GM19193 (cell line): Measurements from ENCODE around the gene PNMA8C.

ENCODE experiments used
- POLR2A ChIP-seq: IDR thresholded peaks from 4 replicates; pipeline ENCODE4 v1.6.1; 2011; ENCODE audit not compliant: insufficient read depth, insufficient read length; ENCODE audit errors: extremely low read depth

Gene PNMA8C

GRCh38 chr19:46404753-46405468 is 23.8 kb downstream of the PNMA8C start:
- TF ChIP-seq POLR2A, result no peak

DNA sequence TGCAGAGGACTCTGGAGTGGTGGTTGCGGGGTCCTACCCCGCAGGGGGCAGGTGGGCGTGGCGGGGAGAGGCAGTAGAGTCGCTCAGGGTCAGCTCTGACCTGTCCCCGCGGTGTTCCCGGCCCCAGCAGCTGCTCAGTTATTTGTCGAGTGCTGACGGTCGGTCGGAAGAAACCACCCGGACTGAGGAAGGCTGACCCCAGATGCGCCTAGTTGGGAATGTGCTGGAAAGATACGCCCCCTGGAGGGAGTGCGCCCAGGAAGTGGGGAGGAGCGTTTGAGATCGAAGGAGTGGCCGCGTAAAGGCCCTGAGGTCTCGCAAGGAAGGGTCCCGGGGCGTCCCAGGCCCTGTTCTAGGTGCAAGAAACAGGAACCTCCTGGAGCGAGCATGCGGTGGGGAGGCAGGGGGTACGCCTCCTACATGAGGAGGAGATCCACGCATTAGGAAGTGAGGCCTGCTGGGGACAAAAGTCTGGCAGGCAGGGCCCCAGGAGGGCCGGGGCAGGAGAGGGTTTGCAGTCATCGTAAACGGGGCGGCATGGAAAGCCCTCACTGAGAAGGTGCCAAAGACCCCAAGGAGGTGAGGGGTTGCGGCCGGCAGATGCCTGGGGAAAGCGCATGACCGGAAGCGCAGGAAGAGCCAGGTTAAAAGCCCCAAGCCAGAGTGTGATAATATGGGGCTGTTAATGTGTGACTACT is 24.5 kb downstream of the PNMA8C start:
- no peak for TF ChIP-seq POLR2A

GRCh38 chr19:46402725-46403124 is 26.0 kb downstream of the PNMA8C start:
- no peak for TF ChIP-seq POLR2A

DNA sequence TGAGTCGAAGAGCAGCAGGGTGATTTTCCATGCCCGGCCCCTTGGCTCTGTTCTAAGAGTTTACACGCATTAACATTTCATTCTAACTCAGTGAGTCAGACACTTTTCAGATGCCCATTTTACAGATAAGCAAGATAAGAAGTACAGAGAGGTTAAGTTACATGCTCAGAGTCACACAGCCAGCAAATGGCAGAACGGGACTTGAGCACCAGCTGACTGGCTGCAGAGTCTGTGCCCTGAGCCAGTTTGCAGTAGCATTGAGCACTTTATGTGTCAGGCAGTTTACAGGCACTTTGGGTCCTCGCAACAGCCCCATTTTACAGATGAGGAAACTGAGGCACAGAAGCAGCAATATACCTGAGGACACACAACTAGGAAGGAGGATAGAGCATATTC is 34.3 kb downstream of the PNMA8C start:
- no peak for TF ChIP-seq POLR2A

DNA sequence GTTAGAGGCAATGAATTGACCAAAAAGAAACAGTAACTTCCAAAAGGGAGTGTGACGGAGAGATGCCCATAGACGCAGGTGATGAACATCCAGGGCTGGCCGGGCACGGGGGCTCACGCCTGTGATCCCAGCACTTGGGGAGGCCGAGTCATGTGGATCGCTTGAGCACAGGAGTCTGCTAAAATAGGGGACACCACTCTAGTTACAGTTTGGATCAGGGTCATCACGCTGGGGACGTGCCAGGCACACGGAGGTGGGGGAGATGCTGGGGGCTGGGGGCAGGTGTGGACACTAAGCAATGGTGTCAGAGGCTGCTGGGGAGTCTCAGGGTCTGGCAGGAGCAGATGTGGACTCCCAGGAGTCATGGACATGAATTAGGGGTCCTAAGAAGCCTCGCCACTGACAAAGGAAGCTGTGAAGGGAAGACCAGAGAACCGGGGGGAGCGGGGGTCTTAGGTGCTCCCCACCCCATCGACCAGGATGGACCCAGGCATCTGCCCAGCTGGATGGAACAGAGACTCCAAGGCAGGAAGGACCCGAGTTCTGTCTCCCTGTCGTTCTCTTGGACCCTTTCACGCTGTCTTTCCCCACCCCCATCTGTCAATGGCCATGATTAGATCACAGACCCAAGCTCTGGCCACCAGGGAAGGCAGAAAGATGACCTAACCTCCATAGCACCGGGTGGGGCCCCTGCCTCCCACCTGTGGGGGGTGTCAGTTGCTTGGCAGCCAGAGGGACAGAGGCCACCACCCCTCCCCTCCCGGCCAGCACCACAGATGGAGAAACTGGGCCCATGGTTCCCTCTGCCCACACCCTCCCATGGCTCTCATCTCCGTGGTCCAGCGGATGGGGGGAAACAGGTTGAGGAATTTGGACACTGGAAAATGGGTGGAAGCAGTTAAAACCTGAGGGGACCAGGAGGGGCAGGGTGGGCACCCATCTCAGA is 35.0 kb downstream of the PNMA8C start:
- no peak for TF ChIP-seq POLR2A

DNA sequence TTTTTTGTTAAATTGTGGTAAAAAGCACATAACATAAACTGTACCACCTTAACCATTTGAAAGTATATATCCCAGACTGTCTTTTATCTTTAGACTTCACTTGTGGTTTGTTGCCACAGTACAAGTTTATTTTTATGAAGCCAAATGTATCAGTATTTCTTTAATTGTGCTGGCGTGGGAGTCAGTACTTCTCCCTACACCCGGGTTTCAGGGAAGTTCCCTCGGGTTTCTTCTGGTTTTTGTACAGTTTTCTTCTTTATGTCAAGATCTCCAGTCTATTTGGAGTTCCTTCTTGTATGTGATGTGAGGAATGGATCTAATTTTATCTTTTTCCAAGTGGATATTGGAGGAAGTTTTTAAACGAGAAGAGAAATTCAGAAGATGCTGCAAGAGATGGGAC is 35.9 kb downstream of the PNMA8C start:
- no peak for TF ChIP-seq POLR2A

- no peak for TF ChIP-seq POLR2A
Measured at GRCh38 chr19:46392252-46392801, 36.4 kb downstream of the PNMA8C start.

- TF ChIP-seq POLR2A, result no peak
Measured at GRCh38 chr19:46391296-46392251, 37.2 kb downstream of the PNMA8C start.

DNA sequence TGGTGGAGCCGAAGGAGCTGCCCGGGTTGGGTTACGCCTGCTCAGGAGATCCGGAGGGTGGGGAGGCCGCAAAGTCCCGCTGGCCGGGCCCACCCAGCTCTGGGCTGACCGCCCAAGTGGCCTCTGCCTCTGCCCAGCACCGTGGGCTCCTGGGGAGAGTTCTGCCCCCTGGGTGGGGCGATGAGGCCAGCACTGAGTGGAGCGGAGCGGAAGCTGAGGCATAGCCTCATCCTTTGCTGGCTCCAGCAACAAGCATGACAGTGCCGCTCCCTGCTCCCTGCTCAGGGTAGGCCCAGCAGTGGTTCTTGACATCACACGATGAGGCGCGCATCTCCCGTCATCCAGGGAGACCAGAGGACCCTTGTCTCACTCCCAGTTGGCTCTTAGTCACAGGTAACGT is 37.9 kb downstream of the PNMA8C start:
- no peak for TF ChIP-seq POLR2A

GRCh38 chr19:46390121-46390858 is 38.4 kb downstream of the PNMA8C start:
- TF ChIP-seq POLR2A, result no peak

GRCh38 chr19:46388311-46389095 is 40.2 kb downstream of the PNMA8C start:
- no peak for TF ChIP-seq POLR2A

- TF ChIP-seq POLR2A, result no peak
Measured at GRCh38 chr19:46387713-46388130, 41.0 kb downstream of the PNMA8C start.
